Measurements from ENCODE around the gene F2RL2.

- TF ChIP-seq EP300 (IDR thresholded peaks at IDR 0.05) (no peak), CTCF (IDR thresholded peaks at IDR 0.05) (no peak), POLR2A (IDR thresholded peaks at IDR 0.05) (no peak), POLR2AphosphoS5 (IDR thresholded peaks at IDR 0.05) (no peak)
Observed at GRCh38 chr5:76670508-76670907, 47.3 kb upstream of the F2RL2 start.
